LNCaP clone FGC (cell line): ENCODE results near the gene PLVAP.

Source experiments
- DNase-seq: peaks from one replicate; pipeline ENCODE4 v3.0.0-alpha.2; 2011; ENCODE audit warnings: low read depth
- H3K4me3 ChIP-seq: 2 replicates; pipeline ENCODE4 v1.5.1; 2011; ENCODE audit warnings: mild to moderate bottlenecking, low read depth, low read length, control low read depth
- CTCF ChIP-seq: IDR thresholded peaks from 2 replicates; pipeline ENCODE4 v1.5.1; 2012; ENCODE audit warnings: mild to moderate bottlenecking; ENCODE audit not compliant: control insufficient read depth, insufficient read depth; ENCODE audit errors: extremely low read depth

The PLVAP gene

GRCh38 chr19:17321655-17322489 is 55.3 kb downstream of the PLVAP start:
- no peak for TF ChIP-seq CTCF
- no peak overlapping the region for H3K4me3 ChIP-seq
- no peak for DNase-seq

GRCh38 chr19:17320435-17320834 is 56.7 kb downstream of the PLVAP start:
- no peak overlapping the region for H3K4me3 ChIP-seq
- no peak for TF ChIP-seq CTCF
- no peak for DNase-seq

GRCh38 chr19:17319473-17320238 is 57.5 kb downstream of the PLVAP start:
- H3K4me3 ChIP-seq: no peak overlapping the region
- DNase-seq: no peak
- TF ChIP-seq CTCF: no peak

- no peak for TF ChIP-seq CTCF
- DNase-seq: no peak
- H3K4me3 ChIP-seq: no peak overlapping the region
Observed at GRCh38 chr19:17318966-17319365, 58.2 kb downstream of the PLVAP start.

- no peak for TF ChIP-seq CTCF
- DNase-seq: no peak
Observed at GRCh38 chr19:17314007-17314593, 63.0 kb downstream of the PLVAP start.

GRCh38 chr19:17312189-17313113 is 64.7 kb downstream of the PLVAP start:
- no peak for DNase-seq
- no peak overlapping the region for H3K4me3 ChIP-seq

More at GRCh38 chr19:17314007-17314593, 63.0 kb downstream of the PLVAP start:
- H3K4me3 ChIP-seq: no peak overlapping the region

More at GRCh38 chr19:17312189-17313113, 64.7 kb downstream of the PLVAP start:
- no peak for TF ChIP-seq CTCF
